T-cell (primary cell): ENCODE results near the gene RARRES1. TPM values are rescaled to one million over a fixed set of nuclear protein-coding genes. Genes with fewer than 3 reads are reported as not detected.
"Not testable (repeated sequence)": the region's sequence is repeated elsewhere in the genome, so short reads cannot be mapped to it uniquely, and the experiment has no call there.

Experiments
- ATAC-seq, 4 experiments: fragments of 200-7000 bp in 3 of 4; fragments of 150-1000 bp in 1 of 4; cut with Tn5 transposase; replicated peaks in 1 of 4; 1 replicate in 3 of 4; 2 replicates in 1 of 4; pipeline ENCODE4 v1.10.0; 2021; ENCODE audit warnings: moderate library complexity in 3 of 4, mild to moderate bottlenecking in 2 of 4, moderate number of reproducible peaks in 1 of 4
- CTCF ChIA-PET, 2 donors: fragments of 300-600 bp; sonication (Branson Sonifier 250); formaldehyde crosslinking; loops; one replicate each; lab custom pipeline; 2022; ENCODE audit warnings: antibody characterized with exemption in 2 of 2; lab: Charles Lee
- POLR2A ChIA-PET, 2 donors: fragments of 300-600 bp; sonication (Branson Sonifier 250); formaldehyde crosslinking; loops; one replicate each; lab custom pipeline; 2022; ENCODE audit warnings: antibody characterized with exemption in 2 of 2; lab: Charles Lee
- DNase-seq, 35 experiments: peaks; one replicate each; pipeline versions ENCODE4 v3.0.0 to v3.0.0-alpha.2; 2013 to 2023
- H3K27ac ChIP-seq: one replicate; pipeline ENCODE4 v1.5.1; 2013; ENCODE audit warnings: low read length
- H3K27me3 ChIP-seq, 2 experiments: replicated peaks in 1 of 2; 1 replicate in 1 of 2; 2 replicates in 1 of 2; pipeline versions ENCODE4 v1.6.1 to v1.7.0; 2013; ENCODE audit warnings: low read length in 1 of 2, mixed read lengths in 1 of 2; ENCODE audit not compliant: control insufficient read depth in 2 of 2, insufficient read depth in 2 of 2; ENCODE audit errors: extremely low read depth in 1 of 2
- H3K36me3 ChIP-seq, 2 donors: 1 replicate in 1 of 2; 2 replicates in 1 of 2; pipeline versions ENCODE4 v1.6.1 to v1.7.0; 2013; ENCODE audit warnings: low read length in 1 of 2; ENCODE audit not compliant: control insufficient read depth in 2 of 2, insufficient read depth in 1 of 2; ENCODE audit errors: extremely low read depth in 1 of 2
- H3K4me1 ChIP-seq, 2 experiments: 1 replicate in 1 of 2; 2 replicates in 1 of 2; pipeline versions ENCODE4 v1.6.1 to v1.7.0; 2013; ENCODE audit warnings: low read length in 2 of 2, mixed read lengths in 1 of 2; ENCODE audit not compliant: insufficient read depth in 2 of 2, control insufficient read depth in 1 of 2; ENCODE audit errors: extremely low read depth in 1 of 2
- H3K4me3 ChIP-seq, 2 donors: 1 replicate in 1 of 2; 2 replicates in 1 of 2; pipeline versions ENCODE4 v1.5.1 to v1.7.0; 2013; ENCODE audit warnings: mild to moderate bottlenecking in 2 of 2, low read length in 1 of 2, moderate library complexity in 1 of 2; ENCODE audit not compliant: control insufficient read depth in 1 of 2; ENCODE audit errors: extremely low read depth in 1 of 2
- H3K9me3 ChIP-seq: 2 replicates; pipeline ENCODE4 v1.7.0; 2013
- H3K27ac Mint-ChIP-seq, 2 donors: one replicate each; pipeline ENCODE4 v1.8.0; 2020 to 2021; ENCODE audit warnings: mild to moderate bottlenecking in 2 of 2, mixed read lengths in 2 of 2
- H3K27me3 Mint-ChIP-seq, 2 donors: one replicate each; pipeline ENCODE4 v1.8.0; 2021 to 2022; ENCODE audit warnings: mixed read lengths in 2 of 2
- H3K36me3 Mint-ChIP-seq: one replicate; pipeline ENCODE4 v1.8.0; 2021; ENCODE audit warnings: mixed read lengths
- H3K4me1 Mint-ChIP-seq, 3 donors: one replicate each; pipeline ENCODE4 v1.8.0; 2020 to 2022; ENCODE audit warnings: mixed read lengths in 3 of 3, mild to moderate bottlenecking in 1 of 3
- H3K4me3 Mint-ChIP-seq, 3 donors: one replicate each; pipeline ENCODE4 v1.8.0; 2020 to 2022; ENCODE audit warnings: mild to moderate bottlenecking in 3 of 3, mixed read lengths in 3 of 3, moderate library complexity in 3 of 3
- H3K9me3 Mint-ChIP-seq, 3 donors: one replicate each; pipeline ENCODE4 v1.8.0; 2020 to 2022; ENCODE audit warnings: mixed read lengths in 3 of 3
- WGBS: methylation state at CpG from one replicate; pipeline ENCODE4 v1.1.5; 2013; ENCODE audit warnings: missing lambda C conversion rate; ENCODE audit not compliant: insufficient coverage; 5-methylcytosine and 5-hydroxymethylcytosine counted together
- total RNA-seq, 35 experiments: library from RNA in 6 of 35; stranded (reverse) in 6 of 35; fragments of 120-200 nt in 1 of 35; gene quantifications; one replicate each; pipeline versions ENCODE4 v1.2.1 to v1.2.4 and lab custom pipeline; 2013 to 2026

RARRES1 gene
- total RNA-seq, 5 donors from 2014 or later (not counting 1 experiment from before 2014, with no cell fraction given): not detected

DNA sequence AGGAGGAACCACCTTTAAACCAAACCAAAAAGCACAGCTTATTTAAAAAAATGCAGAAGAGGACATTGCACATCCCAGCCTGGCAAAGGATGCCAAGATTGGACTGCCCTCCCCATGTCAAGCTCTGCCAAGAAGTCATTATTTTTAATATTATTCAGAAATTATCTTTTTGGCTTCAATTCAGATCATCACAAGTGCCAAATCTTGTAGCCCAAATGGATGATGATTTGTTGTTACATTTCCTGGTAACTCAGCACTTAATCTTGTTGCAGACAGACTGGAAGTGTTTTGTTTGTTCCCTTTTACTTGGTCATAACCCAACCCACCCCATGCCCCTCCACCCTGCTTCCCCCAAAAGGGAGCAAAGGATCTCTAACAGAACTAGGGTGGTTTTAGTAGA lies 31.7 kb downstream of the RARRES1 start:
- H3K27ac Mint-ChIP-seq: no peak overlapping the region
- ATAC-seq: no peak
- peaks cover 12 to 19% (median 15%) of the 10 kb centered on the region in 3 donors for H3K4me1 Mint-ChIP-seq
- peaks cover 0 to 5% of the 10 kb centered on the region in 2 donors for H3K36me3 ChIP-seq
- H3K4me3 Mint-ChIP-seq: no peak overlapping the region
- no peak overlapping the region for H3K4me3 ChIP-seq
- H3K27ac ChIP-seq: no peak overlapping the region
- no peaks in the 10 kb centered on the region for H3K27me3 ChIP-seq
- no peaks in the 10 kb centered on the region for H3K4me1 ChIP-seq
- DNase-seq: no peak
- H3K9me3 Mint-ChIP-seq: no peaks in the 10 kb centered on the region
- no peaks in the 10 kb centered on the region for H3K27me3 Mint-ChIP-seq
- H3K9me3 ChIP-seq: no peaks in the 10 kb centered on the region
- CTCF ChIA-PET: interaction anchor here in 1 of 2 donors (0.7 kb wide), 1 partner anchor 91 kb away, joined by 6 read pairs; no protein-coding TSS in a partner anchor
- H3K36me3 Mint-ChIP-seq: peaks cover 39% of the 10 kb centered on the region
- POLR2A ChIA-PET: no interaction called here

- WGBS: no CpG with 5 or more reads among the region's 2 CpGs
- no peak overlapping the region for H3K27ac ChIP-seq
- Mint-ChIP-seq H3K9me3 (peaks cover 0 to 4% (median 0%) of the 10 kb centered on the region in 3 donors), H3K36me3 (peaks cover 48% of the 10 kb centered on the region), H3K27ac (no peak overlapping the region), H3K27me3 (no peaks in the 10 kb centered on the region), H3K4me3 (no peak overlapping the region), H3K4me1 (peaks cover 0 to 3% (median 2%) of the 10 kb centered on the region in 3 donors)
- CTCF ChIA-PET: interaction anchor here in 1 of 2 donors (0.6 to 0.9 kb wide), 2 partner anchors 31 to 100 kb away, joined by 3 read pairs; no protein-coding TSS in a partner anchor
- H3K27me3 ChIP-seq: no peaks in the 10 kb centered on the region
- H3K4me3 ChIP-seq: no peak overlapping the region
- POLR2A ChIA-PET: no interaction called here
- H3K9me3 ChIP-seq: no peaks in the 10 kb centered on the region
- no peaks in the 10 kb centered on the region for H3K4me1 ChIP-seq
- ATAC-seq (no peak), DNase-seq (no peak)
- peaks cover 0 to 19% of the 10 kb centered on the region in 2 donors for H3K36me3 ChIP-seq
These were observed 35.6 kb downstream of the RARRES1 start for GRCh38 chr3:158696618-158697017.

DNA sequence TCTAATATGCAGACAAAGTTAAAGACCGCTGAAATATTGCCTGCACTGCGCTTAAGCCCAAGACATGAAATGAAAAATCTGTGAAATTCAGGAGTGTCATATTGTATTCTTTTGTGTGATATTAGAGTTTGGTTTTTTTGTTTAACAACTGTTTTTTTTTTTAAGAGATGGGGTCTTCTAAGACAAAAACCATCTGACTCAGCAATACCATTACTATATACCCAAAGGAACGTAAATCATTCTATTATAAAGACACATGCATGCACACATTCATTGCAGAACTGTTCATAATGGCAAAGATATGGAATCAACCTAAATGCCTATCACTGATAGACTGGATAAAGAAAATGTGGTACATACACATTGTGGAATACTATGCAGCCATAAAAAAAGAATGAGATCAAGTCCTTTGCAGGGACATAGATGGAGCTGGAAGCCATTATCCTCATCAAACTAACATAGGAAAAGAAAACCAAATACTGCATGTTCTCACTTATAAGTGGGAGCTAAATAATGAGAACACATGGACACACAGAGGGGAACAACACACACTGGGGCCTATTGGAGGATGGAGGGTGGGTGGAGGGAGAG lies 38.3 kb downstream of the RARRES1 start:
- H3K4me3 ChIP-seq, H3K4me3 Mint-ChIP-seq, H3K4me1 Mint-ChIP-seq, H3K9me3 Mint-ChIP-seq, CTCF ChIA-PET, POLR2A ChIA-PET, DNase-seq, H3K27me3 Mint-ChIP-seq, H3K9me3 ChIP-seq, H3K27ac Mint-ChIP-seq, ATAC-seq, H3K27me3 ChIP-seq, H3K27ac ChIP-seq, H3K4me1 ChIP-seq: not testable (repeated sequence)
- H3K36me3 Mint-ChIP-seq: peaks cover 57% of the 10 kb centered on the region
- peaks cover 0 to 32% of the 10 kb centered on the region in 2 donors for H3K36me3 ChIP-seq
- WGBS: 75% methylated on average over 2 of the region's 3 CpGs

- no CpG with 5 or more reads among the region's 2 CpGs for WGBS
- Histone ChIP-seq H3K4me3 (no peak overlapping the region), H3K27me3 (no peaks in the 10 kb centered on the region), H3K9me3 (no peaks in the 10 kb centered on the region), H3K4me1 (no peaks in the 10 kb centered on the region), H3K27ac (no peak overlapping the region), H3K36me3 (peaks cover 0 to 36% of the 10 kb centered on the region in 2 donors)
- peaks cover 37% of the 10 kb centered on the region for H3K36me3 Mint-ChIP-seq
- H3K27ac Mint-ChIP-seq: no peak overlapping the region
- ATAC-seq (no peak), DNase-seq (no peak)
- H3K9me3 Mint-ChIP-seq: no peaks in the 10 kb centered on the region
- no peaks in the 10 kb centered on the region for H3K4me1 Mint-ChIP-seq
- no peak overlapping the region for H3K4me3 Mint-ChIP-seq
- CTCF ChIA-PET: interaction anchor here in 1 of 2 donors (0.6 kb wide), 1 partner anchor 1714 kb away, joined by 11 read pairs; the partner anchor contains the start of gene IFT80
- POLR2A ChIA-PET: no interaction called here
- no peaks in the 10 kb centered on the region for H3K27me3 Mint-ChIP-seq
These were observed 47.1 kb downstream of the RARRES1 start for GRCh38 chr3:158685159-158685558.

GRCh38 chr3:158683230-158683962 lies 48.9 kb downstream of the RARRES1 start:
- H3K36me3 ChIP-seq: peaks cover 0 to 35% of the 10 kb centered on the region in 2 donors
- H3K9me3 ChIP-seq: no peaks in the 10 kb centered on the region
- Mint-ChIP-seq H3K27me3 (no peaks in the 10 kb centered on the region), H3K9me3 (no peaks in the 10 kb centered on the region), H3K36me3 (peaks cover 33% of the 10 kb centered on the region), H3K4me3 (no peak overlapping the region), H3K27ac (no peak overlapping the region), H3K4me1 (no peaks in the 10 kb centered on the region)
- H3K27ac ChIP-seq: no peak overlapping the region
- ChIA-PET CTCF (interaction anchor here in 1 of 2 donors (0.6 to 0.9 kb wide), 3 partner anchors 35 to 136 kb away, joined by 3 to 6 read pairs (median 3); no protein-coding TSS in a partner anchor), POLR2A (interaction anchor here in 1 of 2 donors (0.5 kb wide), 1 partner anchor 574 kb away, joined by 8 read pairs; the partner anchor contains the start of gene RSRC1)
- 80% methylated on average over 1 of the region's 5 CpGs for WGBS
- H3K4me1 ChIP-seq: no peaks in the 10 kb centered on the region
- ATAC-seq (no peak), DNase-seq (no peak)
- H3K4me3 ChIP-seq: no peak overlapping the region
- H3K27me3 ChIP-seq: no peaks in the 10 kb centered on the region

DNA sequence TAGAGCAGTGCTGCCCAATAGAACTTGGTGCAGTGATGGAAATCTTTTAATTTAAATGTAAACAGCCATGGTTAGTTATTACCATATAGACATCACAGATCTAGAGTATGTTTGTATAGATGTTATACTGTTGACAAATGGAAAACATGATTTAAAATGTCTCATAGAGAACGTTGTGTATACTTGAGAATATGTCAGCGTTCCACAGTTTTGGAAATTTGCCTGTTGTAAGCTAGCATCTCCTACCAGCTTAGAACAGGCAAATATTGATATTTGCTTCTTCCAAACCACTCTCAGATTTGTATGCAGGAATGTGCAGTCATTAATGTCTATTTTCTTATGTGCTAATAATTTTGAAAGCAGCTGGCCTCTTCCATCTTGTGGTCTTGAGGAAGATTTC lies 51.4 kb downstream of the RARRES1 start:
- no peak for ATAC-seq
- no peaks in the 10 kb centered on the region for H3K27me3 Mint-ChIP-seq
- ChIA-PET POLR2A (no interaction called here), CTCF (no interaction called here)
- no CpG with 5 or more reads among the region's 2 CpGs for WGBS
- Histone ChIP-seq H3K9me3 (no peaks in the 10 kb centered on the region), H3K36me3 (peaks cover 0 to 38% of the 10 kb centered on the region in 2 donors), H3K4me3 (no peak overlapping the region), H3K27me3 (no peaks in the 10 kb centered on the region), H3K4me1 (no peaks in the 10 kb centered on the region), H3K27ac (no peak overlapping the region)
- no peak overlapping the region for H3K4me3 Mint-ChIP-seq
- H3K36me3 Mint-ChIP-seq: peaks cover 42% of the 10 kb centered on the region
- H3K27ac Mint-ChIP-seq: no peak overlapping the region
- DNase-seq: no peak
- no peaks in the 10 kb centered on the region for H3K9me3 Mint-ChIP-seq
- no peaks in the 10 kb centered on the region for H3K4me1 Mint-ChIP-seq
